Fibroblast of lung (primary cell): ENCODE measurements around the gene ARHGEF33. TPM values are rescaled to one million over a fixed set of nuclear protein-coding genes. Genes with fewer than 3 reads are reported as not detected.

ENCODE experiments used
- DNase-seq, 2 donors: peaks; one replicate each; pipeline versions ENCODE4 v3.0.0 to v3.0.0-alpha.2; 2010; ENCODE audit warnings: low read depth in 2 of 2
- H2AFZ ChIP-seq: 2 replicates; pipeline ENCODE4 v1.5.1; 2012; ENCODE audit warnings: low read length, control low read depth, inconsistent platforms
- H3K27ac ChIP-seq: 2 replicates; pipeline ENCODE4 v1.5.1; 2011; ENCODE audit warnings: low read length, control low read depth; ENCODE audit not compliant: insufficient read depth
- H3K27me3 ChIP-seq: 2 replicates; pipeline ENCODE4 v1.5.1; 2011; ENCODE audit warnings: mild to moderate bottlenecking, low read length; ENCODE audit not compliant: control insufficient read depth, insufficient read depth
- H3K36me3 ChIP-seq: 2 replicates; pipeline ENCODE4 v1.5.1; 2011; ENCODE audit warnings: low read length; ENCODE audit not compliant: control insufficient read depth, insufficient read depth
- H3K4me1 ChIP-seq: 2 replicates; pipeline ENCODE4 v1.5.1; 2011; ENCODE audit warnings: low read length; ENCODE audit not compliant: control insufficient read depth, insufficient read depth; ENCODE audit errors: extremely low read depth
- H3K4me2 ChIP-seq: 2 replicates; pipeline ENCODE4 v1.5.1; 2011; ENCODE audit warnings: low read length, control low read depth; ENCODE audit not compliant: insufficient read depth; ENCODE audit errors: extremely low read depth
- H3K4me3 ChIP-seq, 4 experiments: fragments of 200-600 bp in 1 of 4; sonication (generic) in 1 of 4; replicated peaks in 1 of 4; 2 replicates each; pipeline ENCODE4 v1.5.1; 2011 to 2016; ENCODE audit warnings: low read length in 4 of 4, low read depth in 3 of 4, mild to moderate bottlenecking in 3 of 4, control low read depth in 2 of 4, inconsistent platforms in 1 of 4, mixed read lengths in 1 of 4; ENCODE audit not compliant: insufficient read depth in 1 of 4; ENCODE audit errors: control extremely low read depth in 1 of 4
- H3K79me2 ChIP-seq: 2 replicates; pipeline ENCODE4 v1.5.1; 2012; ENCODE audit warnings: mild to moderate bottlenecking, low read length, inconsistent platforms; ENCODE audit not compliant: control insufficient read depth, insufficient read depth
- H3K9ac ChIP-seq: 2 replicates; pipeline ENCODE4 v1.5.1; 2011; ENCODE audit warnings: mild to moderate bottlenecking, low read length, control low read depth; ENCODE audit not compliant: insufficient read depth
- H3K9me3 ChIP-seq: 2 replicates; pipeline ENCODE4 v1.5.1; 2012; ENCODE audit warnings: low read depth, low read length; ENCODE audit not compliant: control insufficient read depth, insufficient read depth
- H4K20me1 ChIP-seq: 2 replicates; pipeline ENCODE4 v1.5.1; 2011; ENCODE audit warnings: low read length; ENCODE audit not compliant: control insufficient read depth, insufficient read depth; ENCODE audit errors: extremely low read depth
- CTCF ChIP-seq, 2 donors: IDR thresholded peaks in 1 of 2; conservative IDR thresholded peaks in 1 of 2; 1 replicate in 1 of 2; 2 replicates in 1 of 2; pipeline ENCODE4 v1.5.1; 2011 to 2012; ENCODE audit warnings: low read length in 2 of 2, control low read depth in 1 of 2, inconsistent platforms in 1 of 2, low read depth in 1 of 2, mild to moderate bottlenecking in 1 of 2
- EZH2 ChIP-seq: IDR thresholded peaks from 2 replicates; pipeline ENCODE4 v1.5.1; 2012; ENCODE audit warnings: low read length, control low read depth, mild to moderate bottlenecking; ENCODE audit errors: missing control alignments
- polyA plus RNA-seq, 2 donors: library from polyadenylated mRNA; depleted of rRNA in 1 of 2; stranded (reverse) in 1 of 2; unstranded in 1 of 2; fragments of >200 nt; gene quantifications; 2 replicates each; pipeline ENCODE4 v1.2.1, GENCODE V29; 2011 to 2012; ENCODE audit warnings: missing spikeins in 1 of 2
- total RNA-seq: library from RNA; depleted of rRNA; stranded (reverse); fragments of >200 nt; gene quantifications from 2 replicates; pipeline ENCODE4 v1.2.1, GENCODE V29; 2014

Gene ARHGEF33
- total and polyA plus RNA-seq, 2 donors (not counting 1 experiment from before 2014, with no cell fraction given), result 0.10 to 0.50 TPM

- no peak overlapping the region for H3K27ac ChIP-seq
- no peaks in the 10 kb centered on the region for H3K79me2 ChIP-seq
- H3K4me2 ChIP-seq, result no peak overlapping the region
- H2AFZ ChIP-seq, result no peak overlapping the region
- no peaks in the 10 kb centered on the region for H3K27me3 ChIP-seq
- no peak overlapping the region for H3K9ac ChIP-seq
- no peaks in the 10 kb centered on the region for H3K36me3 ChIP-seq
- H3K9me3 ChIP-seq, result no peaks in the 10 kb centered on the region
- DNase-seq, result peak in 1 of 2 donors; percentile 8
- TF ChIP-seq CTCF (conservative IDR thresholded peaks at IDR 0.05 in 1 of 2, IDR thresholded peaks at IDR 0.05 in 1 of 2; ENCODE audit: low read depth in 1 of 2, low read length in 2 of 2) (no peak), EZH2 (no peak)
- no peaks in the 10 kb centered on the region for H4K20me1 ChIP-seq
- H3K4me1 ChIP-seq, result no peaks in the 10 kb centered on the region
- H3K4me3 ChIP-seq, result no peak overlapping the region
Measured at GRCh38 chr2:38975042-38975441, 85.4 kb downstream of the ARHGEF33 start.

- Histone ChIP-seq H3K4me2 (no peak overlapping the region), H3K79me2 (no peaks in the 10 kb centered on the region), H4K20me1 (no peaks in the 10 kb centered on the region), H3K4me1 (no peaks in the 10 kb centered on the region), H3K4me3 (no peak overlapping the region), H3K27ac (no peak overlapping the region), H3K9me3 (no peaks in the 10 kb centered on the region), H3K36me3 (no peaks in the 10 kb centered on the region), H3K9ac (no peak overlapping the region), H3K27me3 (no peaks in the 10 kb centered on the region), H2AFZ (no peak overlapping the region)
- DNase-seq, result no peak
- no peak for TF ChIP-seq EZH2
- no peak for TF ChIP-seq CTCF (conservative IDR thresholded peaks at IDR 0.05 in 1 of 2, IDR thresholded peaks at IDR 0.05 in 1 of 2; ENCODE audit: low read depth in 1 of 2, low read length in 2 of 2)
Measured at GRCh38 chr2:38977047-38977446, 87.4 kb downstream of the ARHGEF33 start.

- TF ChIP-seq EZH2 (no peak), CTCF (conservative IDR thresholded peaks at IDR 0.05 in 1 of 2, IDR thresholded peaks at IDR 0.05 in 1 of 2; ENCODE audit: low read depth in 1 of 2, low read length in 2 of 2) (no peak)
- no peak for DNase-seq
- no peak overlapping the region for H3K4me3 ChIP-seq
Measured at GRCh38 chr2:38978296-38978903, 88.7 kb downstream of the ARHGEF33 start.

More at GRCh38 chr2:38978296-38978903, 88.7 kb downstream of the ARHGEF33 start:
- H3K9ac ChIP-seq, result no peak overlapping the region
- H4K20me1 ChIP-seq, result no peaks in the 10 kb centered on the region
- no peaks in the 10 kb centered on the region for H3K79me2 ChIP-seq
- H2AFZ ChIP-seq, result no peak overlapping the region
- no peaks in the 10 kb centered on the region for H3K36me3 ChIP-seq
- no peaks in the 10 kb centered on the region for H3K4me1 ChIP-seq
- H3K27me3 ChIP-seq, result no peaks in the 10 kb centered on the region
- no peak overlapping the region for H3K27ac ChIP-seq
- no peak overlapping the region for H3K4me2 ChIP-seq
- H3K9me3 ChIP-seq, result no peaks in the 10 kb centered on the region
